ENCODE measurements around the gene ADAM29.

GRCh38 chr4:174870311-174870710 is 47.8 kb upstream of the ADAM29 start:
- TF ChIP-seq MAX (IDR thresholded peaks at IDR 0.05) (no peak), TAF1 (IDR thresholded peaks at IDR 0.05; ENCODE audit: low read depth, low read length) (no peak), CTCF (IDR thresholded peaks at IDR 0.05; ENCODE audit: control extremely low read depth in 1 of 3, insufficient read depth in 1 of 3, low read depth in 1 of 3, low read length in 3 of 3) (no peak), EZH2 (IDR thresholded peaks at IDR 0.05; ENCODE audit: low read depth, low read length, severe bottlenecking) (no peak), JUND (IDR thresholded peaks at IDR 0.05; ENCODE audit: low read length) (no peak), BCL11A (IDR thresholded peaks at IDR 0.05; ENCODE audit: low read depth in 2 of 2, low read length in 2 of 2) (no peak), FOSL1 (IDR thresholded peaks at IDR 0.05; ENCODE audit: insufficient read depth, low read depth, low read length) (no peak), RXRA (IDR thresholded peaks at IDR 0.05; ENCODE audit: insufficient read depth, low read depth, low read length) (no peak), EP300 (IDR thresholded peaks at IDR 0.05; ENCODE audit: borderline replicate concordance in 1 of 2, low read depth in 2 of 2, low read length in 2 of 2) (no peak)

All from H1 (cell line).